KOPT-K1 (cell line): ENCODE measurements around the gene RAP1GAP2.

Experiments used
- H3K27ac ChIP-seq: fragments of 200-600 bp; sonication (generic); 2 replicates; pipeline ENCODE4 v1.5.1; 2016; ENCODE audit warnings: antibody characterized with exemption, mild to moderate bottlenecking, low read depth, low read length; ENCODE audit not compliant: poor library complexity, severe bottlenecking
- H3K36me3 ChIP-seq: fragments of 200-600 bp; sonication (generic); 2 replicates; pipeline ENCODE4 v1.5.1; 2017; ENCODE audit warnings: antibody characterized with exemption, mild to moderate bottlenecking, low read length, moderate library complexity; ENCODE audit not compliant: insufficient read depth
- H3K9me3 ChIP-seq: fragments of 200-600 bp; sonication (generic); 2 replicates; pipeline ENCODE4 v1.5.1; 2017; ENCODE audit warnings: antibody characterized with exemption, low read length, mild to moderate bottlenecking; ENCODE audit not compliant: insufficient read depth, poor library complexity, severe bottlenecking

The RAP1GAP2 gene

GRCh38 chr17:2955931-2956582 is 159.8 kb downstream of the RAP1GAP2 start:
- no peaks in the 10 kb centered on the region for H3K36me3 ChIP-seq
- no peak overlapping the region for H3K27ac ChIP-seq

DNA sequence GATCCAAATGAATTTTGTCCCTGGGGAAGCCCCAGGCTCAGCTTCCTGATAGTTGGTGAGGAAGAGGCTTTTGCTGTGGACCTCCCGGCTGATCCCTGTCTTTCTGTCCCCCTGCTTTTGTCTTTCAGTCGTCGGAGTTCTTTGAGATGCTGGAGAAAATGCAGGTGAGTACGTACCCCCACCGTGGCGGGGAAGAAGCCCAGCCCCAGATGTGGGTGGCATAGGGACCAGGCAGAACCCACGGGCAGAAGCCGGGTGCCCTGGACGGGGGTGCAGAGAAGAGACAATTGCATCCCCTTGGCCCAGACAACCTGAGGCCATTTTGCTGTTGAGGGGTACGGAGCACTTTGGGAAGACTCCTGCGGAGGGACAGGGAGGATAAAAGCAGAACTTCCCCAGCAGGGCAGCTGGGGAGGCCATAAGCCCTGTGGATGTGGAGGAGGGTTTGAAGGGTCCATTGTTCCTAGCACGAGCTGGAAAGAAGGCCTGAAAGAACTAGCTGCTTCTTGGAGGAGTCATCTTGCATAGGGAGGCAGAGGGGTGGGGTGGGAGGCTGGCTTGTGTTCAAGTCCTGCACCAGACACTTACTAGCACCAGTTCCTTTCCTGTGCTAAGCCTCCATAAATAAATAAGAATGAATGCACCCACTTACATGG is 161.5 kb downstream of the RAP1GAP2 start:
- no peak overlapping the region for H3K27ac ChIP-seq
- H3K36me3 ChIP-seq: no peaks in the 10 kb centered on the region
- H3K9me3 ChIP-seq: no peaks in the 10 kb centered on the region

More at GRCh38 chr17:2955931-2956582, 159.8 kb downstream of the RAP1GAP2 start:
- no peaks in the 10 kb centered on the region for H3K9me3 ChIP-seq

GRCh38 chr17:2958706-2959222 is 162.5 kb downstream of the RAP1GAP2 start:
- H3K27ac ChIP-seq: no peak overlapping the region
- H3K9me3 ChIP-seq: no peaks in the 10 kb centered on the region
- H3K36me3 ChIP-seq: no peaks in the 10 kb centered on the region

DNA sequence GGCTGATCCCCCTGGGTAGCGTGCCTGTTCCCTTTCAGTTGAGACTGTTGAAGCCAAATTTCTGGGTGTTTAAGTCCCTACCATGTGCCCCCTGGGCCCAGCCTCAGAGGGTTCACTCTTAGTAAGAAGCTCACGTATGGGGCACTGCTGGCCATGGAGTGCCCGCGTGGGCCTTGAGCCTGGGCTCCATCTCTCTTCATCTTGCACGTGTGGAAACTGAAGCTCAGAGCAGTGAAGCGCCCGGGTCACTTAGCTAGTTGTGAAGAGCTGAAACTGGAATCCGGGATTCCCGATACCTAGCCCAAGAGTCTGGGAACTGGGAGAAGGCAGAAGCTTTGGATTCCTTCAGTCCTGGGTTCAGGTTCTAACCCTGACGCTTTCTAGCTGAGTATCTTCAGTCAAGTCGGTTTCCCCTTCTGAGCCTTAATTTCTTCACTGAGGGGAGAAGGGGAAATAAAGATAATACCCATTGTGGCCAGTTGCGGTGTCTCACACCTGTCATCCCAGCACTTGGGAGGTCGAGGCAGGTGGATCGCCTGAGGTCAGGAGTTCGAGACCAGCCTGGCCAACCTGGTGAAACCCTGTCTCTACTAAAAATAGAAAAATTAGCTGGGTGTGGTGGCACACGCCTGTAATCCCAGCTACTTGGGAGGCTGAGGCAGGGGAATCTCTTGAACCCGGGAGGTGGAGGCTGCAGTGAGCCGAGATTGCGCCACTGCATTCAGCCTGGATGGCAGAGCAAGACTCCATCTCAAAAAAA is 163.3 kb downstream of the RAP1GAP2 start:
- Histone ChIP-seq H3K36me3 (no peaks in the 10 kb centered on the region), H3K9me3 (no peaks in the 10 kb centered on the region), H3K27ac (no peak overlapping the region)

GRCh38 chr17:2961446-2961845 is 165.2 kb downstream of the RAP1GAP2 start:
- Histone ChIP-seq H3K36me3 (no peaks in the 10 kb centered on the region), H3K9me3 (no peaks in the 10 kb centered on the region), H3K27ac (no peak overlapping the region)

- no peak overlapping the region for H3K27ac ChIP-seq
- no peaks in the 10 kb centered on the region for H3K36me3 ChIP-seq
- no peaks in the 10 kb centered on the region for H3K9me3 ChIP-seq
Measured at GRCh38 chr17:2962236-2962635, 166.0 kb downstream of the RAP1GAP2 start.

- H3K9me3 ChIP-seq: no peaks in the 10 kb centered on the region
- H3K27ac ChIP-seq: no peak overlapping the region
- H3K36me3 ChIP-seq: no peaks in the 10 kb centered on the region
Measured at GRCh38 chr17:2962729-2963128, 166.5 kb downstream of the RAP1GAP2 start.

- H3K36me3 ChIP-seq: no peaks in the 10 kb centered on the region
- no peak overlapping the region for H3K27ac ChIP-seq
- no peaks in the 10 kb centered on the region for H3K9me3 ChIP-seq
Measured at GRCh38 chr17:2963332-2964027, 167.2 kb downstream of the RAP1GAP2 start.

GRCh38 chr17:2964028-2964356 is 167.8 kb downstream of the RAP1GAP2 start:
- H3K27ac ChIP-seq: no peak overlapping the region
- no peaks in the 10 kb centered on the region for H3K9me3 ChIP-seq
- H3K36me3 ChIP-seq: no peaks in the 10 kb centered on the region

DNA sequence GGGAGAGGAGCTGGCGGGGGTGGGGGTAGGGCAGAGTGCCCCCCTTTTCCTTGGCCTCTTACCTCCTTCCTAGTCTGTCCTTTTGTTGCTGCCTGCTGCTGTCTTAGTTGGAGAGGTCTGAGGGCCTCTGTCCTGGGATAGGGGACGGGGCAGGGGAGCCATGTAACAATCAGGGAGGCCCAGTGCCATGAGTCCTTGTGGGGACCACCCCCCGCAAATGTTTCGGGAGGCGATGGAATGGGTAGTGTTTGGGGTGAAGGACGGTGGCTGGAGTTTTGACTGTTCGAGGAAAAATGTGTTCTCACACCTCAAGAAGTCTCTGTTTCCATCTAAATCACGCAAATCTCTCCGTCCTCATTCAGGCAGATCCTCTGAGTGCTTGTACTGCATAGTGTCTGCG is 168.1 kb downstream of the RAP1GAP2 start:
- Histone ChIP-seq H3K27ac (no peak overlapping the region), H3K9me3 (no peaks in the 10 kb centered on the region), H3K36me3 (no peaks in the 10 kb centered on the region)

GRCh38 chr17:2964831-2965230 is 168.6 kb downstream of the RAP1GAP2 start:
- Histone ChIP-seq H3K9me3 (no peaks in the 10 kb centered on the region), H3K36me3 (no peaks in the 10 kb centered on the region), H3K27ac (no peak overlapping the region)

DNA sequence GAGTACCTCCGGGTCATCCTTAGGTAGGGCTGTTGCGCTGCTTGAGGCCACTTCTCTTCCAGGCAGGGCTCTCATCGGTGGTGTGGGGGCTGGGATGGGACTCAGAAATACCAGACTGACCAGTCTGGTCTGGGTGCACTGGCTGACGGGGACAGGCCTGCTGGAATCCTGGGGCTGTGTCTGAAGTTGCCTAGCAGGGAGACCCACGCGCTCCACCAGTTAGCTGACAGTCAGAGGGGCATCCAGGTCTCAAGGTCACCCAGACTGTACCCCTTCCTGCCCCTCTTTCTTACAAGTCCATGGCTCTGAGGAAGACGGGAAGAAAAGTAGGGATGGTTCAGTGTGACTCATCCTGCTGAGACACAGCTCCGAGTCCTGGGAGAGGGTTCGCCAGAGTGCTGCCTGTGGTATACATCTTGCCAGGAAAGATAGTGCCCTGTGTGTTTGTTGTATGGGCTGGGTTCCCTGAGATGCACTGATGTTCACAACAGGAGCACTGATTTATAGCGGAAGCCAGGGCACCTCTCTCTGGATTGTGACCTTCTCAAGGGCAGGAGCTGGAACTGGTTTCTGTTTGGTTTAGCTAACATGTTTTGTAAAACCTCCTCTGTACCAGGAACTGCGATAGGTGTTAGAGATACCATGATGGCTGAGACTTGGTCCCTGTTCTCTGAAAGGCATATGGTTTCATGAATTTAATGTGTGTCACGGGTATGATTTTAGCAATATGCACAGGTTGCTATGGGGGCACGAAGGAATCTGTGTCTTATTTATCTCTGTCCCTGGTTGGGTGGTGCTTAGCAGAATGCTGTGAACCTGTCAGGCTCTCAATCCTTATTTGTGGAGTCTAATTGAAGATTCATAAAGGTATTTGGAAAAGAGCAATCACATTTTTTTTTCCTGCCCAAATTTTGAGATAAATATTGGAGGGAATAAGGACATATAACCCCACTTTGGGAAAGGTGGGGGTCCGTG is 169.7 kb downstream of the RAP1GAP2 start:
- H3K27ac ChIP-seq: no peak overlapping the region
- H3K36me3 ChIP-seq: no peaks in the 10 kb centered on the region
- no peaks in the 10 kb centered on the region for H3K9me3 ChIP-seq

GRCh38 chr17:2967515-2967914 is 171.3 kb downstream of the RAP1GAP2 start:
- Histone ChIP-seq H3K36me3 (no peaks in the 10 kb centered on the region), H3K9me3 (no peaks in the 10 kb centered on the region), H3K27ac (no peak overlapping the region)

DNA sequence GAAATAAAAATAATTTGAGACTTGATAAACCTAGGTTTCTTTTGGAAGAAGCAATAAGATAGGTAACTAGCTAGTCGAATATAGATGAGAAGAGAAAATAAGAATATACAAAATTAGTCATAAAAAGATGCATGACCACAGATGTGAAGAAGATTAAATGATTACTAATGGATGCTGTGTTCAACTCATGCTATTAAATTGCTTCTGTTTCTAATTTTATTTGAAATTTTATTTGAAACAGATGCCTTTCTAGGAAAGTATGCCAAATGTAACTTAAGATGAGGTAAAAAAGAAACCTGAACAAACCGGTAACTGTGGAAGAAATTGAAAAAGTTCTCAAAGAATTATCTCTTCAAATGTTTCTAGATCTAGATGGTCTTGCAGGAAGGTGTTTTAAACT is 175.6 kb downstream of the RAP1GAP2 start:
- Histone ChIP-seq H3K36me3 (no peaks in the 10 kb centered on the region), H3K9me3 (no peaks in the 10 kb centered on the region), H3K27ac (no peak overlapping the region)
